D721Med (cell line): ENCODE measurements around the gene UFD1.

Experiments used
- DNase-seq: peaks from one replicate; pipeline ENCODE4 v3.0.0; 2011; ENCODE audit warnings: low spot score; ENCODE audit not compliant: insufficient read length
- FAIRE-seq: peaks from 2 replicates; lab custom pipeline; 2011; peaks lifted over from hg19 to GRCh38; lab: Jason Lieb, UNC
- CTCF ChIP-seq: IDR thresholded peaks from 2 replicates; pipeline ENCODE4 v1.5.1; 2012; ENCODE audit warnings: mild to moderate bottlenecking, control low read depth; ENCODE audit not compliant: insufficient read depth; ENCODE audit errors: missing control alignments

UFD1 gene

GRCh38 chr22:19494001-19494560 is 15.1 kb upstream of the UFD1 start:
- no peak for TF ChIP-seq CTCF
- FAIRE-seq (no peak), DNase-seq (no peak)

- FAIRE-seq (no peak), DNase-seq (no peak)
- no peak for TF ChIP-seq CTCF
These were observed 13.6 kb upstream of the UFD1 start for GRCh38 chr22:19492504-19493174.

- TF ChIP-seq CTCF = no peak
- FAIRE-seq = no peak
- no peak for DNase-seq
These were observed 11.7 kb upstream of the UFD1 start for GRCh38 chr22:19490628-19491230.

GRCh38 chr22:19488884-19489843 is 10.2 kb upstream of the UFD1 start:
- DNase-seq (no peak), FAIRE-seq (no peak)
- no peak for TF ChIP-seq CTCF

- DNase-seq (no peak), FAIRE-seq (no peak)
- no peak for TF ChIP-seq CTCF
These were observed 9.3 kb upstream of the UFD1 start for GRCh38 chr22:19488285-19488684.

GRCh38 chr22:19483481-19484244 is 4.7 kb upstream of the UFD1 start:
- FAIRE-seq (no peak), DNase-seq (no peak)
- no peak for TF ChIP-seq CTCF
